GM18870 (cell line): ENCODE results near the gene AAMP.

Experiments used
- ATAC-seq: cut with Tn5 transposase; IDR thresholded peaks from one replicate; pipeline ENCODE4 v1.9.1; 2021; ENCODE audit warnings: moderate library complexity; ENCODE audit not compliant: unreplicated experiment

Gene AAMP

DNA sequence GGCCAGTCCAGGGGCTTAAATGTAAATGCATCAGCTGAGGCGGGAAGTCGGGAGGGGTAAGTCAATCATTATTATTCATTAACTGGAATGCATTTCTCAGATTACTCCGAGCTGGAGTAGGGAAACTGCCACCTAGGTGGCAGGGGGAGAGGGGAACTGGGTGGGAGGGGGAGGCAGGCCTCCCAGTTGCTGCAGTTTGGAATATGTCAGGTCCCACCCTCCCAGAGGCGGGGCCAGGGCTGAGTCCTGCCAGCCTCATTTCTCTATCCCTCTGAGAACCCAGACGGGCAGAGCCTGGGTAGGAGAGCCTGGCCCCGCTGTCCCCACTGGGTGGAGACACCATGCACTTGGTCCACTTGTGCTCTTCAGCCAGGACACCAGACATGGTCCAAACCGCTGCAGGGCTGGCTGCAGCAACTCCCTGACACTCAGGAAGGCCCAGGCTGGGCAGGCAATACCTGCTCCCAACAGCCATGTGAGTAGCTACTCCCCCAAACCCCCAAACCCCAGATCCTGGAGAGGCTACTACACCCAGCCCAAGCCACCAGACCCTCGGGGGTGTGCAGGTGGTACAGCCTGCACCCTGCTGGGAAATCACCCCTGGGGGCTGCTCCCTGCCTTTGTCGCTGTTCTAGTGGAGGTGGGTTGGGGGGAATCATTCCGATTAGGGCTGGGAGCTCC, 9.1 kb downstream of the AAMP start, which contains the start of gene GPBAR1:
GPBAR1 (plus strand) TSS at position 274 of the 681 bp plus-strand sequence. CDS start 1,710 bp downstream, outside the sequence.
- no peak for ATAC-seq

DNA sequence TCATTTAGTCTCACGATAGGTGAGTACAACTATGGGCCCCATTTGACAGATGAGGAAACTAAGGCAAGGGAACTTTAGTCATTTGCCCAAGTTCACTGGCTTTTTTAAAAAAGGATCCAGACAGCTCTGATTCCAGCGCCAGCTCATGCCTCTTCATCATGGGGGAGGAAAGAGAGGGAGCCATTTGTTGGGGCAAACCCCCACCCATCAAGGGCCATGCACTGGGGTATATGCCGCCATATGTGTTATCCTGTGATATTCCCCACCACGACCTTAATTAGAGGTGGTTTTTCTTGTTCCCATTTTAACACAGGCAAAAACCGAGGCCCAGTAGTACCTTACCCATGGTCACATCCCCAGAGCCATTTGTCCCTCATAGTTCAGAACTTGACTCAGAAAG, 9.8 kb downstream of the AAMP start:
- no peak for ATAC-seq

DNA sequence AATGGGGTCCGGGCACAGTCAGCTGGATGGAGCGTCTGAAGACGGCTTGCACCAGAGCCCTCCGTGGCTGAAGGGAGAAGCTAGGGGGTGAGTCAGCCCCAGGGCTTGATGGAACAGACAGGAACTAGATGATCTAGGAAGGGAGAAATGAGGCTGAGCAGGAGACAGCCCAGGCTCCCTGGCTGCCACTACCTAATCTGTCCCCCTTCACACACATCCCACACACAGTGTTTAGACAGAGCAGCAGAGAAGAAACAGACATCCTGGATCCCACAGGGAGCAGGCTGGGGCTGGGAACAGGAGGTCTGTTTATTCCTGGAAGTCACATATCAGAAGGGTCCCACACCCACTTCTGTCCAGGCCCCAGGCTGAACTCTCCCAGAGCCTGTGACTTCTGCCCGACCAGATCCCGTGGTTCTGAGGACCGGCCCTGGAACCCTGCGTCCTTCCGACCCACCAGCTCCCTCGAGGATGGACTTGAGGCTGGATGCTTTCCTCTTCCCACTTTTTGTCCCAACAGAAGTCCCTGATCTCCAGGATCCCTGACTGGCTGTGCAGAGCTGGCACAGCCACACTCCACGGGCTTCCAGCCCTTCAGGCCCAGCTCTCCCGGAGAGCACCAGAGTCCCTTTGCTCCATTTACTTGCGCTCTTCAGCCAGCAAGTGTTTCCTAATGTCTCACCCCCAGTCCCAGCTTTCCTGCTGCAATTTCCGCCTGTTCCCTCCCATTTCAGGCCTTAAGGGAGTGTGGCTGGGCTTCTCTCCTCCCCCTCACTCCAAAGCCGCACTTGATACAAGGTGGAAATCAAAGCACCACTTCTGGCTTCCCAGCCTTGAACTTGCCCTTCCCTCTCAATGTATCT, 10.6 kb downstream of the AAMP start:
- no peak for ATAC-seq

DNA sequence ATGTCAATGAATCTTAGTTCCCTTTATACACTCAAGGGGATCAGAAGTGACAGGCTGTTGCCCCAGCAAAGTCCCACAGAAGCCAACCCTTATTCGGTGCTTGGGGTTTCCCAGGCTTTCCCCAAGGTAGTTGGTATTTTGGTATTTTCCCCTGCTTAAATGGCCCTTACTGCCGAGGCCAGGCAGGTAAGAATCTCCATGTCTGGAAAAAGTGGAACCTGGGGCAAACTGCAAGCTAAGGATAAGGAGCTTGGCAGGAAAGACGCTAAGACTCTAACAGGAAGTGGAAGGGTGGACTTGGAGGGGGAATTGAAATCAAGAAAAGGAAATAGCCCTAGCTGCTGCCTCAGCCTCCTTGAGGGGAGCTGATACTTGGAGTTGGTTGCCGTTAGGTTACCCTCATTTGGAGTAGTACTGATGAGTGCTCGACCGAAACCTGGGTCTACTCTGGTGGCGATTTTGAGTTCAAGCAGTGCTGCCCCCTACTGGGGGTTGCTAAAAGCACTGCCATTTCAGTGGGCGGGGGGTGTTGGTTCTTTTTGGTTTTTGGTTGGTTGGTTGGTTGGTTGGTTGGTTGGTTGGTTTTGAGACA, 12.5 kb downstream of the AAMP start:
- peak; percentile 71 for ATAC-seq

DNA sequence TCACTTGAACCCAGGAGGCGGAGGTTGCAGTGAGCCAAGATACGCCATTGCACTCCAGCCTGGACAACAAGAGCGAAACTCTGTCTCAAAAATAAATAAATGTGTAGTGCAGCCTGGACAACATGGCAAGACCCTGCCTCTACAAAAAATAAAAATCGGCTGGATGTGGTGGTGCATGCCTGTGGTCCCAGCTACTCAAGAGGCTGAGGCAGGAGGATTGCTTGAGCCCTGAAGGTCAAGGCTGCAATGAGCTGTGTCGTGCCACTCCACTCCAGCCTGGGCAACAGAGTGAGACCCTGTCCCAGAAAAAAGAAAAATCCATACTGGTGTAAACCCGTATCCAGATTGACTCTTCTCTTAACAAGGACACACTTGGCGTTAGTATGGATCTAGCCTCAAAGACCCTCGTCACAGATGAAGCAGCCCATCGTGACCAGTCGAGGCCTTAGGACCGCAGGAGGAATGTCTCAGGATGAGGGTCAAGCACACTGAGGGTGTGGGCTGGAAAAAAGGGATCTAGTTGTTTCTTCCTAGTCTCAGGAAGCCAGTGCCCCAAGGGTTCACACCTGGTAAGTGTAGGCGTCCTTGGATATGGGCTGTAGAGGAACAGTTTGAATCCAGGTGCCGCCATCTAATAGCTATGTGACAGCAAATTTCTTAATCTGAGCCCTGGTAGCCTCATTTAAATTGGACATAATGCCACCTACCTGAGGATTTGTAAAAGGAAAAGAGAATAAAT, 13.2 kb downstream of the AAMP start:
- peak; percentile 5 for ATAC-seq

DNA sequence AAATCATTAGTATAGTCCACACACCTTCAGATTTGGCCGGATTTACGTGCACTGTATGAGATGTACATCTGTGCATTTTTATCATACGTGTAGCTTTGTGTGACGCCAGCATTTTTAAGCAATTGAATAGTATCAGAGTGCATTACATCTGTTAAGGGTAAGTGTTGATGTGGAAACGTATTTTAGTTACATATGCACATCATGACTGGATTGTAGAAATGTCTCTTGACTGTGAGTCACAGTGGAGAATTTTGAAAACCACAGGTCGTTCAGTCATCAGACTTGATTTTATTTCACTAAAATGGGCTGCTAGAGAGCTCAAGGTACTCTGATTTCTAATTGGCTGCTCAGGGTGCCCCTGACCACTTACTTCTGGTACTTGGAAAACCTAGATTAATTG, 14.5 kb downstream of the AAMP start:
- ATAC-seq: no peak

DNA sequence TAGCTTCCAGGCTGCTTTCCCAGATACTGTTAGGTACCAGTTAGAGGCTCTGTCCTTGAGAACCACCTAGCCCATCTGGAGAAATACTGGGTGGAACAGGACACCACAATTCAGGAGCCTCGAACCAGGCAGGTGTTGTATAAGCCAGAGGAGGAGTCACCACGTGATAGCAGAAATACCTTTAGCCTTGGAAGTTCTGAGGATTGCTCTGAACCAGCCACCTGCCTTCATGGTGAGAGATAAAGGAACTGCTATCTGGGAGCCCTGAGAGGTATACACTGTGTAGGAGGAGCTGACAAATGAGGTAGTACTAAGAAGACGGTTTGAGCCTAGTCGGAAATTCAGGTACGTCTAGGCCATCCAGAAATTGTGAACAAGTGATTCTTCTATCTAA, 16.7 kb downstream of the AAMP start:
- no peak for ATAC-seq

DNA sequence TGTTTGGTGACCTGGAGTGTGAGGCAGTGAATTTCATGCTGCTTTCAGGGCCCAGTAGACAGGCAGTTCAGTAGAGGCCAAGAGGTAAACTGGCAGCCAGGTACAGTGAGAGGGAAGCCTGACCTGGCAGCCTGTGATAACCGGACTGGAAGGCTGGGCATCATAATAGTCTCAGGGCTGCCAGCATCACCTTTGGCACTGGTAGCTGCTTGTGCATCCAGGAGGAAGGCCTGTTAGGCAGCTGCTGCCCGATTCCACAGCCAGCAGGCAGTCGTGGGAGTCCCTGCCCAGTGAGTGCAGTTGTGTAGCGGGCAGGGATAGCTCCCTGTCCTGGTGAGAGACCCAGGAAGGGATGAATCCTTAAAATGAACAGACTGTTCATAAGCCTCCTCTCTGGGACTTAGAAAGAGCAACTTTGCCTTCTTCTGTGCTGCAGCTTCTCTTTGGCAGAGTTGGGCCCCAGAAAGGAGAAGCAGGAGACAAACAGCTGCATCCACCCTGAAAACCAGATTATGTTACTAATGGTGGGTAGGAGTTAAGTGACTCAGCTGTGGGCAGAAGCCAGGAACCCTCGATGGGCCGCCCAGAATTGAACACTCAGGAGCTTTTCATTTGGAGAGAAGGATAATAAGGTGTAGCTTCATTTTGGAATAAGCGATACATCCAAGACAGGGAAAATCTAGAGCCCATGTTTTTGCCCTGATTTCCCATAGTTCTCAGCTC, 17.3 kb downstream of the AAMP start:
- no peak for ATAC-seq

DNA sequence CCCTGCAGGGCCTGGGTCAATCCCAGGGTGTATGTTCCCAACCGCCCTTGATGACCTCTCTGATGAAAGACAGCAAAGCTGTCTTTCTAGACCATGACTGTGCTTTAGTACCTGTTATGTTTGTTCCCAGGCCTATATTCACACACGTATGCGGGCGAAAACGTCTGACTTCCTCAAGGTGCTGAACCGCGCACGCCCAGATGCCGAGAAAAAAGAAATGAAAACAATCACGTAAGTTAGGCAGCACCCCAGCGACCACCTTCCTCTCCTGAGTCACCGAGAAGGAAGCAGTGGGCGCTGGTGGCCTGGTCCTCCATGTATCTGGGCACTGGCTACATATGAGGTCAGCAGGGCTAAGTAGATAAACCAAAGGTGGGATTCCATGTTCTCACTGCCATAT, 20.2 kb downstream of the AAMP start:
- ATAC-seq: no peak

DNA sequence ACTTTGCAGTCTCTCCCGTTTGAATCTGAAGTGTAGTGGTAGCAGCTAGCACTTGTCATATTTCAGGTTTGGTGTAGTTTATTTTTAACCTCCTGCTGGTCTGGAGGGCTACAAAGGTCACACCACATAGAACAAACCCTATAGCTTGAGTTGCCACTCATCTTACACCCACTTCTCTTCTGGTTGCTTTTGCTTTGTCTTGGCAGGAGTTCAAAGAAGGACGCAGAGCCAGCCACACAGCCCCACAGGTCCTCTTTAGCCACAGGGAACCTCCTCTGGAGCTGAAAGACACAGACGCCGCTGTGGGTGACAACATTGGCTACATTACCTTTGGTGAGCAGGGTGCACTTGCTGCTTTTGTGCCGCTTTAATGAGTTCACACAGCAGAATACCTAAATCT, 24.7 kb downstream of the AAMP start:
- ATAC-seq: no peak

DNA sequence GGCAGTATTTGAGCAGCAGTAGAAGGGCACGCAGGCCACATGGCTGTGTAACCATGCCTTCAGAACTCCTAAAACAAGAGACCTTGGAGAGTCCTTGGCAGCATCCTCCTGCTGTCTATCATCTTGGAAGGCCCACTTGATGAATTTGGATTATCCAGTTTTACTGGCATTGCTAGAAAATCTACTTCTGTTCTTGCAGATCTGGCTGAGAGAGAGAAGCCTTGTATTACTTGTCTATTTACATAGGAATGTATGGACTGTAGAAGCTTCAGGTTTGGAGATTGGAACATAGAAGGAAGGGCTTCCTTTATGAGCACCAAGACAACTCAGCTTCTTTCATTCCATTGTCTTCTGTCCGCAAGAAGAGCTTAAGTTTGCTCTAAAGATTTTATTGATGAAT, 25.3 kb downstream of the AAMP start:
- no peak for ATAC-seq

DNA sequence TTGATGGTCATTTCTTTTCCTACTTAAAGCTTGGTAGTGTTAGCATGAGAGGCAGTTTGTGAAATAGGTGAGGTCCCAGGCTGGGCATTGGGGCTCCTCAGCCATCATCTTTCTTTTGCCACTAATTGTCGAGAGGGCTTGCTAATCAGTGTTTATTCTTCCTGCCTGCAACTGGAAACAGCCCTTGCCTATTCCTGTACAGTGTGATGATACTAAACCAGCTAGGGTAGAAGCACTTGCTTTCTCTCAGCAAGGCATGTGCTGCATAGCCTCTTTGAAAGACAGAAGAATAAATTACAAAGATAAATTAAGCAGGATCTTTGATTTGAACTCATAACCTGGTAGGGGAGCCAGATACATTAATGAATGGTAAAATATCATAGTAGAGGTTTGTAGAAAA, 25.7 kb downstream of the AAMP start:
- ATAC-seq: no peak

DNA sequence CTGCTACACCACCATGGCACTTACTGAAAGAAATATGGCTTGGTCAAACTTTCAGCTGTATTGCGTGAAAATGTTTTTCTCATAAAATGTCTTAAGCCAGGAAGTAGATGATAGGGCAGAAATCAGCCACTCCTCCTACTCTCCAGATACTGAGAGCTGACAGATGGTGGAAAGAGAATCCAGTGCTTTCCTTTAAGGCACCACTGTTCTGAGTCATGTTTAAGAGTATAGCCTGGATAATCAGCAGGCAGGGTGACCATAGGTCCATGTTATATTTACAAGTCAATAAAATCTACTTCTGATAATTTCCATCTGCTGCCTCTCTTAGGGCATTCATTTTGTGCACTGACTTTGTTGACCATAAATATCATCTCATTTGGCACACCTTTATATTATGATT, 31.1 kb downstream of the AAMP start:
- ATAC-seq: no peak

DNA sequence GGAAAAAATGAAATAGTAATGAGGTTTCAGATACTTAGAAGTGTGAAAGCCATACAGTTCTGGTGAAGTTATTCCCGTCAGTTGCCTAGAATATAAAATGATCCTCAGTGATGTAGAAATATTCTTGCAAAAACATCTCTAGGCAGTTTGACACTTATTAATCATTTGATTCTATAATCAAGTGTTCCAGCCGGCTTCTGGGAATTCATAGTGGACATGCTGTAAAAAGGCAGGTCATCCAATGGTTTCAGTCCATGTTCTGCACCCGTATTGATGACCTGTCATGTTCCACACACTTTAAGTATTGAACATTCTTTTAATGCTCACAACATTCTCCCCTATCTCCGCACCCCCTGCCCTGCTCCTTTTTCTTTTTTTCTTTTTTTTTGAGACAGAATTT, 33.1 kb downstream of the AAMP start:
- ATAC-seq: no peak

DNA sequence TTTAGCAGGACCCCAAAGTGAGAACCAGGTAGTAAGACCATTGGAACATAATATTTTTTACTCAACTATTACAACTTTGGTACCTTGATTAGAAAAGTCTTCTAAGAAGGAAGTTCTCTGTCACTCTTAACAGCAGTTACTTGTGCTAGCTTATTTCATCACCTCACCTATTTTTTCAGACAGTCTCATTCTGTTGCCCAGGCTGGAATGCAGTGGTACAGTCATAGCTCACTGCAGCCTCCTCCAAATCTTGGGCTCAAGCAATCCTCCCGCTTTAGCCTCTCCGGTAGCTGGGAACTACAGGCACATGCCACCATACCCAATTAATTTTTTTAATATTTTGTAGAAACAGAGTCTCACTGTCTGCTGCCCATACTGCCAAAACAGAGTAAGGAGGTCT, 34.9 kb downstream of the AAMP start:
- no peak for ATAC-seq

DNA sequence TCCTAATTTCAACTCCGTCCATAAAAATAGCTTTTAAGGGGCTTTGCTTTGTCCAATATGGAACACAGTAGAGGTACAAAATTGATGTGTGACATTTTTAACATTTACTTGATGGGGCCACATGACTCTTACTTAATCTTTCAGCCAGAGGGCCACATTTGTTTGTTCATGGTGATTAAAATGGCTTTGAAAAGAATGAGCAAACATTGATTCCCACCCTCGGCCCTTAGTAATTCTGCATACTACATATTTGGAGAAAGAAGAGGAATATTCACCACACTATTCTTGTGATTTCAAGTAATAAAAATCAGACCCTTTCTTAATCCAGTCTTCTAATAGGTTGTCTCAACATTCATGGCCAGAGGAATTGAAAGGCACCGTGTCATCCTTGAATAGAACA, 35.4 kb downstream of the AAMP start:
- no peak for ATAC-seq

DNA sequence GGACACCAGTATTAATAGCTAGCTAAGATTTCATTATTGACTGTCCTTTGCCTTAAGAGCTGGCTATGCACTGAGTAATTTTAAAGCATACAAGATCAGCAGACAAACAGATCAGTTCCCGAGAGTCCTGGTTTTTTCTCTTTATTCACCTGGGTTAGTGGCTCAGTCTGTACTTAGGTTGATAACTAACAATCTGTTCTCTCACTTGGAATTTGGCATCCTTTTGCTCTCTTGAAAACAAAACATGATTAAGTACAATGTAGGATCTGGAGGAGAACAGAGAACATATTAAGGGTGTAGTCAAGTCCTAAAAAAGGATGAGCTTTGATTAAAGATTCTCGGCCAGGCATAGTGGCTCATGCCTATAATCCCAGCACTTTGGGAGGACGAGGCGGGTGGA, 36.4 kb downstream of the AAMP start:
- ATAC-seq: no peak

DNA sequence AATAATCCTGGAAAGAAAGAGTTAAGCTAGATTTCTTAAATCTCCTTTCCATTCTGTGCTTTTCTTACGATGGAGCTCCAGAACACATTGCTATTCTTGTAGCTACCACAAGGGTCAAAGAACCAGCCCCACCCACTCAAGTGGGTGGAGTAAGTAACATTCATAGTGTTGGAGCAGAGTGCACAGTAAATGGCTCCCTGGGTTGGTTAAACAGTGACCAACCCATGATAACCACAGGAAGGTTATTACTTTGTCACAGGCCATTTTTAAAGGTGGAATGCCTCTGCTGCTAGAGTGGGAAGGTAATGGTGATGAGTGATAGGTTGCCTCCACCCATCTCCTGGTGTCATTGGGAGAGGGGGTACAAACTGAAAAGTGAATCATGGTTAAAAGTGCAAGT, 39.1 kb downstream of the AAMP start:
- peak; percentile 66 for ATAC-seq

DNA sequence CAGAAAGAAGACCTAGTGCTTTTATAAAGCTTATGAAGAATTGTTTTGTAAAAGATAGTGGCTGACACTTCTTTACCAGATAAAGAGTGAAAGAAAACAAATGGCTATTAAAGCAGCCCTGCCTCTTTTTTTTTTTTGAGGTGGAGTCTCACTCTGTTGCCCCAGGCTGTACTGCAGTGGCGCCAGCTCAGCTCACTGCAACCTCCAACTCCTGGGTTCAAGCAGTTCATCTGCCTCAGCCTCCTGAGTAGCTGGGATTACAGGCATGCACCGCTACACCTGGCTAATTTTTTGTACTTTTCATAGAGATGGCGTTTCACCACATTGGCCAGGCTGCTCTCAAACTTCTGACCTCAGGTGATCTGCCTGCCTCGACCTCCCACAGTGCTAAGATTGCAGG, 40.1 kb downstream of the AAMP start:
- ATAC-seq: no peak

DNA sequence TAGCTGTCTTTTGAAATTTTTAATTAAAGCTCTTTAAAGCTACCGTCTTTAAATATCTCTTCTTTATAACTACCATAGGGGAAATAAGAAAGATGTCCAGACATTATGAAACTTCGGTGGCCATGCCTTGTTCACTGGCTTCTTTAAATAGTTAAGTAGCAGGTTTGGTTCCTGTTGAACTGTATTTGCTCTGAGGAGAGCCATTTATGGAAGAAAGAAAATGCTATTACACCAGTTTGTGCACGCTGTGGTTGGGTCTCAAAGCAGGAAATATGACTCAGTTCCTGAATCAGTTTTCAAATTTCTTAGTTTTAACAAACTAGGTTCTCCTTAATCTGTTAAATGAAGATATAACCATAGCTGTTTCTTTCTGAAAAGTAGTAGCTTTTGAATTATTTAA, 40.7 kb downstream of the AAMP start:
- ATAC-seq: peak; percentile 87
